GM11168 (cell line): ENCODE results near the gene TMEM245.
"Not testable (repeated sequence)": the region's sequence is repeated elsewhere in the genome, so short reads cannot be mapped to it uniquely, and the experiment has no call there.

Experiments used
- in situ Hi-C: fragments of 300-500 bp; cut with MboI; formaldehyde crosslinking; loops from one replicate; pipeline ENCODE4 v1.12.0; 2022; ENCODE audit warnings: low sequenced_read_pairs; ENCODE audit not compliant: unreplicated experiment

Gene TMEM245

DNA sequence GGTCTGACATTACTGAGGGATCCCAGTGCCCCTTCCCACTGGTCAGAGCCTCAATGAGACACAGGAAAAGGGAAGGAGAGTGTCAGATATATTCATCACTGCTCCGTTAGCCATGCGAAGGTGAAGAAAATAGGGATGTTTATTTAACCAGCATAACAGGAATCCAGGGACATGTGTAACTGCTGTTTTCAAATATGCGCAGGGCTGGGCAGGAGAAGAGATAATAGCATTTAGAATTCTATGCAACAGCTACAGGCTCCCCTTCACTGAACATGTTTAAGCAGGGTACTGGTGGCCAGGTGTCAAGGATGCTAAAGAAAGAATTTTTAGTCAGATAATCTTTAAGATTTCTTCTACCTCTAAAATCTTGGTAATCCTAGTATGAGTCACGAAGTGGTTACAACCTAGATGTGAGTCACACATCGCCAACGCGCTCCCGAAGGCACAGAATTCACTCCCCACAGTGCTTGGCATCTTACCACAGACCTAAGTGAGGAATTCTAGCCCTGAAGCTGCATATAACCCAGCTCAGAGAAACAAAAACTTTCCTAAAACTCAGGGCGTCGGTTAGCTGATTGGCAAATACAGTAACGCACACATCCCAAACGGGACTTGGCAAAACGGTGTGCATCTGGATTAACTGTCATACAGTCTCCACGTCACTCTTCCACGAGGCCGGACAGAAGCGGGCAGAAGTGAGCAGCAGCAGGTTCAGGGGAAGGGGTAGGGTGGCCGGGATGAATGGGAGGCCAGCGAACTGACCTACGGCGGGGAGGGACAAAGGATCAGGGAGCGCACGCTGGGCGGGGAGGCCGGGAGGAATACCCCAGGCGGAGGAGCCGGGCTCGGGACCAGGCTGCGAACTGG lies 107.5 kb downstream of the TMEM245 start:
- in situ Hi-C loops, result no loop called here

- in situ Hi-C loops, result no loop called here
Observed at GRCh38 chr9:109011231-109011671, 108.5 kb downstream of the TMEM245 start.

DNA sequence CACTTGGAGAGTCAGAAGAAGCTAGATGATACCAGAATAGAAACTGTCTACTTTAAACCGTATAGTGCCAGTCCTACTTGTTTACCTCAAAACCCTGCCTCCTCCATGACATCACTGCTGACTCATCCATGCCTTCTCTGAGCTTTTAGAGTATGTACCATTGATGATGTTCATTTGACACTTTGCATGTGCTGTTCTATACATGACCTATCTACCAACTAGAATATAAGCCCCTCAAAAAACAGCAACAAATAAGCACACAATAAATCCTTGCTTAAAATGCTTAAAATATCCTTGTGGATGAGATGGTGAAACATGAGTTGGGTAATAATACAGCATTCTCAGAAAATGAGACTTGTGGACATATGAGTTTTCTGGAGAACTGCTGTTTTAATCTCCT lies 109.0 kb downstream of the TMEM245 start:
- in situ Hi-C loops, result no loop called here

GRCh38 chr9:109005678-109006077 lies 114.1 kb downstream of the TMEM245 start:
- in situ Hi-C loops, result no loop called here

DNA sequence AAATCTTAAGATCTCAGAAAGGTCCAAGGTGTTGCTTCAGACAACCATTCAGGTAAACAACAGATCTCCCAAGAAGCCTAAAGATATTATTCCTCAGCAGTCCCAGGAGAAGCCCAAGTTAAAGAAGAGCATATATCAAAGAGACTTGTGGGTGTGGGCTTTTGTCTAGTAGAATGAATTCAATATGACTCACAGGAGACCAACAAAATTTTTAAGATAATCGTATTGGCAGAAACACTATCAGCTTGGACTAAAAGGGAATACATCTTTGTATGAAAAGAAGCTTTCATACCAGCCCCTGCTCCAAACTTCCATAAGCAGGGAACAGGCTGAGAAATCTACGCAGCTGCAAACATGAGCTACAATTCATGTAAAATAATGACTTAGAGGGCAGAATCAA lies 116.6 kb downstream of the TMEM245 start:
- in situ Hi-C loops, result no loop called here

DNA sequence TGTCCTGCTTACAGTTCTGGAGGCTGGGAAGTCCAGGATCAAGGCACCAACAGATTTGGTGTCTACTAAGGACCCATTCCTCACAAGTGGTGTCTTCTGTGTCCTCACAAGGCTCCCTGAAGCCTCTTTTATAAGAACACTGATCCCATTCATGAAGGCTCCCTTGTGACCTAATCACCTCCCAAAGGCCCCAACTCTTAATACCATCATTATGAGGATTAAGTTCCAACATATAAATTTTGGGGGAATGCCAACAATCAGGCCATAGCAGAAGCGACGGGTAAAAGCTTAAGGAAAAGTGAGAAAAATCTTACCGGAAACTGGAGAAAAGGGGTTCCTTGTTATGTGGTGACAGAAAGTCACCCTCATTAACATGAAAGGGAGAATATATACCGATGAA lies 117.6 kb downstream of the TMEM245 start:
- in situ Hi-C loops, result no loop called here

GRCh38 chr9:109001275-109001676 lies 118.5 kb downstream of the TMEM245 start:
- in situ Hi-C loops, result no loop called here

GRCh38 chr9:108997112-108997511 lies 122.6 kb downstream of the TMEM245 start:
- in situ Hi-C loops, result no loop called here

DNA sequence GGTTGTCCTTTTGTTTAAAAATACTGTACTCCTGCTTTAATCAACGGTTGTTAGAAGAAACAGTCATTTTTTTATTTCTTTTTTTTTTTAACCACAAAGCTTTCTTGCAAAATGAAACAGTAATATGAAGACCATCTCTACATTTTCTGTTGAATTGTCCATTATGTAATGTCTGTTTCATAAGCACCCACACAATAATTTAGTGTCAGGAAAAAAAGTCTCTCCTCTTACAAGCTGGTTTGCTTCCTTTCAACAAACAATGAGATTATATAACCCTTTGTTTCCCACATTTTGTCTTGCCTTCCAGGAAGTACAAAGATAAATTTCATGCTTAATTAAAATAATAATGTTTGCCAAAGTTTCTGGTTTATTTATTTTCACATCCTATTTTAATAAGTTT lies 123.1 kb downstream of the TMEM245 start:
- in situ Hi-C loops, result no loop called here

GRCh38 chr9:108994695-108995094 lies 125.1 kb downstream of the TMEM245 start:
- in situ Hi-C loops, result no loop called here

DNA sequence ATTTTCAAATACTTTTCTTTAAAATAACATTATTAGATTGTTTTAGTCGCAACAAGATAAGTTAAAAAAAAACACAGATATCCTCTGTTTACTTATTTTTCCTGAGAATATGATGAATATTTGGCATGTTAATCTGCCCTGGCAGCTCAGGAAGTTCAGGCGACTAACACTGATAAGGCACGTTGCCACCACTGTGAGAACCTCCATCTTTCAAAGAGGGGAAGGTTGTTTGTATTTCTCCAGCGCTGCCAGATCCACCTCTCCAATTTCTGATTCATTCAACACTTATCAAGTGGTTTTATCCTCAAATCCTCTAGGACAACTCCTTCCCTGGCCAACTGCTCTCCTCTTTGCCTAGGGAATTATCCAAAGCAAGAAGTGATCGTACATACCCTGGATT lies 128.3 kb downstream of the TMEM245 start:
- in situ Hi-C loops, result no loop called here

GRCh38 chr9:108983885-108984284 lies 135.9 kb downstream of the TMEM245 start:
- in situ Hi-C loops, result no loop called here

- in situ Hi-C loops, result no loop called here
Observed at GRCh38 chr9:108980893-108981292, 138.9 kb downstream of the TMEM245 start.

GRCh38 chr9:108978205-108978604 lies 141.5 kb downstream of the TMEM245 start:
- in situ Hi-C loops, result no loop called here

GRCh38 chr9:108973895-108974294 lies 145.9 kb downstream of the TMEM245 start:
- in situ Hi-C loops, result no loop called here

DNA sequence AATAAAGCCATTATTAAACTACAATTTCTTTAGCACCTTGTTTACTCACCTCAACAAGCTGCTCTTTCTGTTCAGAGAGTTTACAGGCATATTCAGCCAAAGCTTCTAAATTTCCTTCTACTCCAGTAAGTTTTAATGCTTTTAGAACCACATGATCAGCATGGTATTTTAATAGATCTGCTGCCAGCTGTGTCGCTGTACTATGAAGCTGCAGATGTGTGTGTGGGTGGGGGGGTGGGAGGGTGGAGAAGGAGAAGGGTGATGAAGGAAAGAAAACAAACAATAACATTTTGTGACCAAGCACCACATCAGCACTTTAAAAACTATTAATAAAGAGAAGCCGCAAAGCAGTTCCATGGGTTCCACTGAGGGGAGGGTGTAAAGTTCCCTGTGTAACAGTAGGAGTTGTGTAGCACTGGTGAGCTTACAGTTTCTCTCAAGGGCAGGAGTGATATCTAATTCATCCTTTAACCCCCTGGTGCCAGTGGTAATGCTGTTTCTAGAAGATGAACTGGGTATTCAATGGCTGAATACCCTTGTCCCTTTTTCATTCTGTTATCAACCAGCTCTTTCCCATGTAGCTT lies 147.0 kb downstream of the TMEM245 start:
- in situ Hi-C loops, result no loop called here

DNA sequence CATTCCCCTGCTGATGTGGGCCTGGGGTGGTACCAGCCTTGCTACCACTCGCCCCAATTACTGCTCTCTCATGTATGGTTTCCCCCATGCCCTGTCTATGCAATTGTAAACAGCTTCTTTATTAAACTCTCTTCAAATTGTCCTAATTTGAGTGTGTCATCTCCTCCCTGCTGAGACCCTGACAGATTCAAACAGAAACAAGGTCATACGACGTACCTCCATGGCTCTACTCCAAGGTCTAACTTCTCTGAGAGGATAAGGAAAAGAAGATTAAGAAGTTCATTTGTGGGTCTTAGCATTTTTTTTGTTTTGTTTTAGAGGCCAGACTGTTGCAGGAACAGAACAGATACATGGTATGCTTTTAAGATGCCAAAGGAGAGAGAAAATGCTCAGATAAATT lies 147.6 kb downstream of the TMEM245 start:
- in situ Hi-C loops, result no loop called here

DNA sequence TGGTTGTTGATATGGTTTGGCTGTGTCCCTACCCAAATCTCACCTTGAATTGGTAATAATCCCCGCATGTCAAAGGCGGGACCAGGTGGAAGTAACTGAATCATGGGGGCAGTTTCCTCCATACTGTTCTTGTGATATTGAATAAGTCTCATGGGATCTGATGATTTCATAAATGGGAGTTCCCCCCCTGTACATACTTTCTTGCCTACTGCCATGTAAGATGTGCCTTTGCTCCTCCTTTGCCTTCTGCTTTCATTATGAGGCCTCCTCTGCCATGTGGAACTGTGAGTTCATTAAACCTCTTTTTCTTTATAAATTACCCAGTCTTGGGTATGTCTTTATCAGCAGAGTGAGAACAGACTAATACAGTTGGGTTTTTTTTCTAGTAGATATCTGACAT lies 148.4 kb downstream of the TMEM245 start:
- in situ Hi-C loops, result not testable (repeated sequence)

DNA sequence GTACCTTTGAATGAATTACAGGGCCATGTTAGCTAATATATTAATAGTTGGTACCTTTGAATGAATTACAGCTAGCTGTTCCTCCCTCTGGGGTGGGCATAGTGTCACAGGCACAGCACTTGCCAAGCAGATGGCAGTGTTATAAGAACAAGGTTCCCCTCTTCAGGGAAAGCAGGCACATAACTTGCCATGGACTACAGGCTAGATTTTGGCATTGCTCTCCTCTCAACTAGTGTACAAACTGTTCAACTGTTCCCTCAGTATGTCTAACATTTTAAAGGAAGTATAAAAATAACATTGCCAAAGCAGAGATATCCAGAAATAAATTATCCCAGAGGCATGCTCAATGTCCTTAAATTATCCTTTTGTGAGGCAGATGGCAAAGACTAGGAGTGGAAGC lies 151.8 kb downstream of the TMEM245 start:
- in situ Hi-C loops, result no loop called here
